Right lobe of liver (tissue), 4 donors: ENCODE data around the gene ACOT4.

Experiments
- POLR2A ChIP-seq: fragments of 450-650 bp; IDR thresholded peaks from one replicate; pipeline ENCODE4 v1.6.1; 2017; ENCODE audit warnings: antibody characterized with exemption, mild to moderate bottlenecking
- TF ChIP-seq, protein P1 (sequence below), 4 donors: fragments of 200-600 bp in 3 of 4; fragments of 450-650 bp in 1 of 4; IDR thresholded peaks; one replicate each; pipeline versions ENCODE4 v1.5.1 to v1.8.0; 2016 to 2022; ENCODE audit warnings: antibody characterized with exemption in 4 of 4, mild to moderate bottlenecking in 2 of 4
- donor health status: DM: no; HTN: no; CAD: no.
- donor health status: DM: no; HTN: no; CAD: no.
- donor health status: DM: no; HTN: yes; CAD: no.

DNA sequence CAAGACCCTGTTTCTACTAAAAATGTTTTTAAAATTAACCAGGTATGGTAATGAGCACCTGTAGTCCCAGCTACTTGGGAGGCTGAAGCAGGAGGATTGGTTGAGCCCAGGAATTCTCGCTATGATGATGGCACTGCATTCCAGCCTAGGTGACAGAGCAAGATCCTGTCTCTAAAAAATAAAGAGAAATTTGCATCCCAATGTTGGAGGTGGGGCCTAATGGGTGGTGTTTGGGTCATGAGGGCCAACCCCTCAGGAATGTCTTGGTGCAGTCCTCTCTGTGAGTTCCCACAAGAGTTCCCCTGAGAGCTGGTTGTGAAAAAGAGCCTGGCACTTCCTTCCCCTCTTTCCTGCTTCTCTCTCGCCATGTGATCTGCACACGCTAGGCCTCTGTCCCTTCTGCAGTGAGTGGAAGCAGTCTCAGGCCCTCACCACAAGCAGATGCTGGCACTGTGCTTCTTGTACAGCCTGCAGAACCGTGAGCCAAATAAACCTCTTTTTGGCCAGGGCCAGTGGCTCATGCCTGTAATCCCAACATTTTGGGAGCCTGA is 31.9 kb downstream of the ACOT4 start:
- no peak for TF ChIP-seq POLR2A
- TF ChIP-seq, protein P1, sequence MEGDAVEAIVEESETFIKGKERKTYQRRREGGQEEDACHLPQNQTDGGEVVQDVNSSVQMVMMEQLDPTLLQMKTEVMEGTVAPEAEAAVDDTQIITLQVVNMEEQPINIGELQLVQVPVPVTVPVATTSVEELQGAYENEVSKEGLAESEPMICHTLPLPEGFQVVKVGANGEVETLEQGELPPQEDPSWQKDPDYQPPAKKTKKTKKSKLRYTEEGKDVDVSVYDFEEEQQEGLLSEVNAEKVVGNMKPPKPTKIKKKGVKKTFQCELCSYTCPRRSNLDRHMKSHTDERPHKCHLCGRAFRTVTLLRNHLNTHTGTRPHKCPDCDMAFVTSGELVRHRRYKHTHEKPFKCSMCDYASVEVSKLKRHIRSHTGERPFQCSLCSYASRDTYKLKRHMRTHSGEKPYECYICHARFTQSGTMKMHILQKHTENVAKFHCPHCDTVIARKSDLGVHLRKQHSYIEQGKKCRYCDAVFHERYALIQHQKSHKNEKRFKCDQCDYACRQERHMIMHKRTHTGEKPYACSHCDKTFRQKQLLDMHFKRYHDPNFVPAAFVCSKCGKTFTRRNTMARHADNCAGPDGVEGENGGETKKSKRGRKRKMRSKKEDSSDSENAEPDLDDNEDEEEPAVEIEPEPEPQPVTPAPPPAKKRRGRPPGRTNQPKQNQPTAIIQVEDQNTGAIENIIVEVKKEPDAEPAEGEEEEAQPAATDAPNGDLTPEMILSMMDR (IDR thresholded peaks at IDR 0.05), result no peak
